Astrocyte of the spinal cord (primary cell): ENCODE results near the gene NAB2.
"Not testable (repeated sequence)": the region's sequence is repeated elsewhere in the genome, so short reads cannot be mapped to it uniquely, and the experiment has no call there.

ENCODE experiments used
- DNase-seq: peaks from one replicate; pipeline ENCODE4 v3.0.0; 2011; ENCODE audit warnings: low read depth, low spot score
- H3K4me3 ChIP-seq: 2 replicates; pipeline ENCODE4 v1.5.1; 2011; ENCODE audit warnings: low read depth, mild to moderate bottlenecking, low read length, moderate library complexity
- in situ Hi-C: cut with HindIII; loops from 2 replicates; pipeline ENCODE4 v1.10.0; 2017; ENCODE audit warnings: low sequenced_read_pairs
- TF ChIP-seq, protein P1 (sequence below): IDR thresholded peaks from 2 replicates; pipeline ENCODE4 v1.5.1; 2012; ENCODE audit warnings: low read depth, mild to moderate bottlenecking, low read length, inconsistent platforms

Gene NAB2

DNA sequence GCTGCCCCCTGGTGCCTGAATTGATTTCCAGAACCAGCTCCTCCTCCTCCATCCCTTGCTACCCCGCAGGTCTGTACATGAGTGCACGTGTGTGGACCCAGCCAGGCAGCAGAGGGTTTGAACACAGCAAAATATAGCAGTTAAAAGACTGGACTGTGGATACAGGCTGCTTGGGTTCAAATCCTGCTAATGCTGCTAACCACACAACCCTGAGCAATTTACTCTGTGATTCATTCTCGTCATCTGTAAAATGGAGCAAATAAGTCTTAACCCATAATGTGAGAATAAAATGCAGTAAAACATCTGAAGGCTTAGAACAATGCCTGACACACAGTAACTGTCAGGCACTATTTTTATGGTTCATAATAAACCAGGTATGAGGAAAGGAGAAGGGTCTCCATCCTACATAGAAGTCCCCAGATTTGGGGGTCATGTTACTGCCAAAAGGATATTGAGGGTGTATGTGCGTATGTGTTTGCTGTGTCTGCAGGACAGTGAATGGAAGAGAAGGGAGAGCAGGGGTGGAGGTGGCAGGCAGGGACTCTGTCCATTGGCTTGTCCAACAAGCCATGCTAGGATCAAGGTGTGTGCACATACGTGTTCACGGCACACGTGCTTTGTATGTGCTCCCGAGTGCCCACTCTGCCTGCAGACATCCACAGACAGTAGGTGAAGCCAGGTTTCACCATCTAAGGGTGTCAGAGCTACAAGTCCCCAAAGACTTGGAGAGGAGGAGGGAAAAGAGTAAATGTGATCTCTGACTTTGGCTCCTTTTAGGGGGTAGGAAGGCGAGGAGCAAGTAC lies 23.8 kb downstream of the NAB2 start:
- no peak overlapping the region for H3K4me3 ChIP-seq
- no peak for DNase-seq
- in situ Hi-C loops = no loop called here
- TF ChIP-seq, protein P1, sequence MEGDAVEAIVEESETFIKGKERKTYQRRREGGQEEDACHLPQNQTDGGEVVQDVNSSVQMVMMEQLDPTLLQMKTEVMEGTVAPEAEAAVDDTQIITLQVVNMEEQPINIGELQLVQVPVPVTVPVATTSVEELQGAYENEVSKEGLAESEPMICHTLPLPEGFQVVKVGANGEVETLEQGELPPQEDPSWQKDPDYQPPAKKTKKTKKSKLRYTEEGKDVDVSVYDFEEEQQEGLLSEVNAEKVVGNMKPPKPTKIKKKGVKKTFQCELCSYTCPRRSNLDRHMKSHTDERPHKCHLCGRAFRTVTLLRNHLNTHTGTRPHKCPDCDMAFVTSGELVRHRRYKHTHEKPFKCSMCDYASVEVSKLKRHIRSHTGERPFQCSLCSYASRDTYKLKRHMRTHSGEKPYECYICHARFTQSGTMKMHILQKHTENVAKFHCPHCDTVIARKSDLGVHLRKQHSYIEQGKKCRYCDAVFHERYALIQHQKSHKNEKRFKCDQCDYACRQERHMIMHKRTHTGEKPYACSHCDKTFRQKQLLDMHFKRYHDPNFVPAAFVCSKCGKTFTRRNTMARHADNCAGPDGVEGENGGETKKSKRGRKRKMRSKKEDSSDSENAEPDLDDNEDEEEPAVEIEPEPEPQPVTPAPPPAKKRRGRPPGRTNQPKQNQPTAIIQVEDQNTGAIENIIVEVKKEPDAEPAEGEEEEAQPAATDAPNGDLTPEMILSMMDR = peak; percentile 83

DNA sequence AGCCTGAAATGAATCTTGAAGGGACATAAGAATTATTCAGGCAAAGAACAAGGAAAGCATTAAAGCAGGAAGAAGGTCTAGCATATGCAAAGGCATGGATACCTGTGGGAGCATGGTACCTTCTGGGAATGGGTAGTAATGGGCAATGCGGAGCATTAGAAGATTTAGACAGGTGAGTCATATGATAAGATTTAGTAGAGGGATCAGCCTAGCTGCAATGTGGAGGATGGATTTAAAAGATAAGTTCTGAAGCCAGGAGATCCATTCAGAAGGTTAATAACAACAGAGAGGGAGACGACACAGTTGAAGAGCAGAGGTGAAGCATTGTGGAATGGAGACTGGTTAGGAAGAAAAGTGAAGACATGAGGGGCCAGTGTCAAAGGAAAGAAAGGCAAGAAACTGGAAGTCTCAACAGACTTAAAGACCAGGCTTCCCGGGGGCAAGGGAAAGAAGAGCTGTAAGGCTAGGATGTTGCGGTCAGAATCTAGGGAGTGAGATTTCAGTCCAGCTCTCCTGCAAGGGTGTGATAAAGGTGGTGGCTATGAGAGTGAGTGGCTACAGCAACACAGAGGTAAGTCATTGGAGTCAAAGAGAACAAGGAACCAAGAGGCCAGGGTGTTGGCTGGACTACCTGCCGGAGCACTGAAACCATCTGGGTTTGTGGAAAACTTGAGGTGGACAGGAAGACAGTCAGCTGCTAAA lies 27.8 kb downstream of the NAB2 start:
- TF ChIP-seq, protein P1 = no peak
- in situ Hi-C loops = no loop called here
- no peak overlapping the region for H3K4me3 ChIP-seq
- no peak for DNase-seq

DNA sequence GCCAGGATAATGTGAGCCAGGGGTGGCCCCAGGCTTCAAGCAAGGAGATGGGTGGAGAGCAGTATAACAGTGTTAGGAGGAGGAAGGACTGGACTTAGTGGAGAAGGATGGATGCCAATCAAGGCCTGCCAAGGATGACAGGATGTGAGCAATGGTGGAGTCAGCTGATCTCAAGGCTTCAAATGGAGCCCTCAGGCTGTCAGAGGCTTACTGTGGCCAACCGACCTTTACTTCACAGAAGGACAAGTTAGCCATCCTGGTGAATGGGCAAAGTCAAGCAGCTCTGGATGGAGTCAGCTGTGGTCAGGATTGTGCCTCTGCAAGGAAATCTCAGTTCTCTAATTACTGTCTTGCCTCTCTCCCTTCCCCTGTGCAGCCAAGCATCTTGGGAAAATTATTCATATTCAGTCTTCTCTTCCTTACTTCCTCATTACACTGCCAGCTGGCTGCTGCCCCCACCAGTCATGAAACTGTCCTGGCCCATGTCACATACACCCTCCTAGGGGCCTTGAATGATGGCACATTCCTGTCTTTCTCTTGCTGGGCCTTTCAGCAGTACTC lies 29.9 kb downstream of the NAB2 start:
- no peak for DNase-seq
- no peak overlapping the region for H3K4me3 ChIP-seq
- in situ Hi-C loops = no loop called here
- TF ChIP-seq, protein P1 = no peak

DNA sequence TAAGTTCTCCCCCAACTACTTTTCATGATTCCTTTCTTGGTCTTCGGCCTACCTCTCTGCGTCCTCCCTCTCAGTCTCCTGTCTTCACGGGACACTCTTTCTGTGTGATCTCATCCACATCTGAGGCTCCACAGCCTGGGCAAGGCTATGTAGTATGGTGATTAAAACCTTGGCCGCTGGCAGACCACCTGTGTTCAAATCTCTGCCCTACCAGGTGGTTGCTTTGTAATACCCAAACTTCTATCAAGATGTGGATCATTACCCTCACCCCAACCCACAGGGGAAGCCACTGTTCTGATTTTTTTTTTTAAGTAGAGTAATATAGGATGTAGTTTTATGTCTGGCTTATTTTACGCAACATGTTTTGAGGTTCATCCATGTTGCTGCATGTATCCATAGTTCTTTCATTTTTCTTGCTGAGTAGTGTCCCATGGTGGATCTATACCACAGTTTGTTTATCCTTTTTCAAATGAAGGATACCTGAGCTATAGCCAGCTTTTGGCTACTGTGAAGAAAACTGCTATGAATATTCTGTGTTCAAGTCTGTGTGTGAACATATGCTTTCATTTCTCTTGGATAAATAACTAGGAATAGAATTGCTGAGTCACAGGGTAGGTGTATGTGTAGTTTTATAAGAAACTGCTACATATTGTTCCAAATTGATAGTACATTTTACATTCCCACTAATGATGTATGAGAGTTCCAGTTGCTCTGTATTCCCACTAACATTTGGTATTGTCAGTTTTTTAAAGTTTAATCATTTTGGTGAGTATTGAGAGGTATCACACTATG lies 30.6 kb downstream of the NAB2 start:
- DNase-seq = no peak
- TF ChIP-seq, protein P1 = no peak
- in situ Hi-C loops = no loop called here
- H3K4me3 ChIP-seq = no peak overlapping the region

DNA sequence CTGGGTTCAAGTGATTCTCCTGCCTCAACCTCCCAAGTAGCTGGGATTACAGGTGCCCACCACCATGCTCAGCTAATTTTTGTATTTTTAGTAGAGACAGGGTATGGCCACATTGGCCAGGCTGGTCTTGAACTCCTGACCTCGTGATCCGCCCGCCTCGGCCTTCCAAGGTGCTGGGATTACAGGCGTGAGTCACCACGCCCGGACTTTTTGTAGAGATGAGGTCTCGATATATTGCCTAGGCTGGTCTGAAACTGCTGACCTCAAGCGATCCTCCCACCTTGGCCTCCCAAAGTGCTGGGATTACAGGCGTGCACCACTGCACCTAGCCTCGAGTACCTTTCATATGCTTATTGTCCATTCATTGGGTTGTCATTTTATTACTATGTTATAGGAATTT lies 31.8 kb downstream of the NAB2 start:
- in situ Hi-C loops, H3K4me3 ChIP-seq, DNase-seq: not testable (repeated sequence)

- H3K4me3 ChIP-seq = no peak overlapping the region
- DNase-seq = no peak
- TF ChIP-seq, protein P1 = no peak
- in situ Hi-C loops = no loop called here
These were observed 34.9 kb downstream of the NAB2 start for GRCh38 chr12:57123813-57124212.
